Stimulated activated CD8-positive, alpha-beta memory T cell treated with anti-CD3 and anti-CD28 coated beads, Interleukin-4, amount 100 ng/mL, for 4 hours (primary cell): ENCODE results near the gene FCHO1.
"Not testable (repeated sequence)": the region's sequence is repeated elsewhere in the genome, so short reads cannot be mapped to it uniquely, and the experiment has no call there.

Source experiments
- DNase-seq, 2 donors: peaks; one replicate each; pipeline ENCODE4 v3.0.0-alpha.2; 2020; ENCODE audit warnings: low read depth in 2 of 2, low spot score in 1 of 2

FCHO1 gene

GRCh38 chr19:17790059-17790780 is 38.9 kb downstream of the FCHO1 start:
- DNase-seq: no peak

GRCh38 chr19:17794412-17794730 is 43.1 kb downstream of the FCHO1 start:
- DNase-seq: no peak

GRCh38 chr19:17794731-17795494 is 43.6 kb downstream of the FCHO1 start, which contains the start of gene B3GNT3:
TSS of gene B3GNT3 (plus strand) at chr19:17795138. CDS start at chr19:17807808, 12,670 bp downstream.
- no peak for DNase-seq

- DNase-seq: no peak
Observed at GRCh38 chr19:17795495-17795856, 44.2 kb downstream of the FCHO1 start.

- DNase-seq: no peak
Observed at GRCh38 chr19:17796013-17796837, 44.9 kb downstream of the FCHO1 start.

- no peak for DNase-seq
Observed at GRCh38 chr19:17796838-17797423, 45.7 kb downstream of the FCHO1 start.

- no peak for DNase-seq
Observed at GRCh38 chr19:17797424-17798201, 46.3 kb downstream of the FCHO1 start.

GRCh38 chr19:17798599-17798998 is 47.3 kb downstream of the FCHO1 start:
- not testable (repeated sequence) for DNase-seq

GRCh38 chr19:17802137-17802858 is 51.0 kb downstream of the FCHO1 start:
- no peak for DNase-seq

GRCh38 chr19:17803264-17803896 is 52.1 kb downstream of the FCHO1 start:
- no peak for DNase-seq

GRCh38 chr19:17805427-17805826 is 54.1 kb downstream of the FCHO1 start:
- DNase-seq: no peak

- DNase-seq: no peak
Observed at GRCh38 chr19:17806945-17807344, 55.7 kb downstream of the FCHO1 start.

- no peak for DNase-seq
Observed at GRCh38 chr19:17807731-17808316, 56.5 kb downstream of the FCHO1 start.

GRCh38 chr19:17811103-17811502 is 59.8 kb downstream of the FCHO1 start:
- DNase-seq: no peak

- DNase-seq: no peak
Observed at GRCh38 chr19:17811681-17812080, 60.4 kb downstream of the FCHO1 start.

- DNase-seq: no peak
Observed at GRCh38 chr19:17812099-17812498, 60.8 kb downstream of the FCHO1 start.

GRCh38 chr19:17817668-17818363 is 66.5 kb downstream of the FCHO1 start:
- no peak for DNase-seq

- DNase-seq: no peak
Observed at GRCh38 chr19:17821190-17821589, 69.9 kb downstream of the FCHO1 start, which contains the start of gene INSL3. TSS of gene INSL3 (minus strand) at chr19:17821519. CDS start at chr19:17821506, 13 bp downstream.
